ENCODE data around the gene PCDHGA1.

- TF ChIP-seq CTCF (conservative IDR thresholded peaks at IDR 0.05 in 1 of 2, IDR thresholded peaks at IDR 0.05 in 1 of 2; ENCODE audit: extremely low read depth in 1 of 2, insufficient read depth in 1 of 2, low read depth in 1 of 2, low read length in 2 of 2): no peak
- TF ChIP-seq EZH2 (IDR thresholded peaks at IDR 0.05; ENCODE audit: borderline replicate concordance, low read length): no peak
Measured at GRCh38 chr5:141487131-141487530, 156.8 kb downstream of the PCDHGA1 start.
